Parathyroid adenoma (tissue), 2 donors: ENCODE measurements around the gene FZR1.

ENCODE experiments used
- H2AFZ ChIP-seq: fragments of 300-600 bp; sonication (generic); one replicate; pipeline ENCODE4 v1.7.0; 2017; ENCODE audit warnings: antibody characterized with exemption, mild to moderate bottlenecking
- H3K27ac ChIP-seq: fragments of 300-600 bp; sonication (generic); one replicate; pipeline ENCODE4 v1.7.0; 2017
- H3K27me3 ChIP-seq: fragments of 300-600 bp; sonication (generic); one replicate; pipeline ENCODE4 v1.7.0; 2017; ENCODE audit warnings: low read length; ENCODE audit not compliant: control insufficient read depth, insufficient read depth
- H3K36me3 ChIP-seq: fragments of 300-600 bp; sonication (generic); one replicate; pipeline ENCODE4 v1.7.0; 2017; ENCODE audit warnings: low read length; ENCODE audit not compliant: control insufficient read depth, insufficient read depth
- H3K4me1 ChIP-seq: fragments of 300-600 bp; sonication (generic); one replicate; pipeline ENCODE4 v1.7.0; 2017; ENCODE audit warnings: control low read depth
- H3K4me2 ChIP-seq: fragments of 300-600 bp; sonication (generic); one replicate; pipeline ENCODE4 v1.7.0; 2017; ENCODE audit warnings: low read length
- H3K4me3 ChIP-seq: fragments of 300-600 bp; sonication (generic); one replicate; pipeline ENCODE4 v1.7.0; 2017; ENCODE audit warnings: low read depth, low read length
- H3K79me2 ChIP-seq: fragments of 300-600 bp; sonication (generic); one replicate; pipeline ENCODE4 v1.7.0; 2017; ENCODE audit warnings: control low read depth
- H3K9ac ChIP-seq: fragments of 300-600 bp; sonication (generic); one replicate; pipeline ENCODE4 v1.7.0; 2017; ENCODE audit warnings: mild to moderate bottlenecking
- H3K9me3 ChIP-seq: fragments of 300-600 bp; sonication (generic); one replicate; pipeline ENCODE4 v1.7.0; 2017; ENCODE audit warnings: low read length; ENCODE audit not compliant: control insufficient read depth
- CTCF ChIP-seq: fragments of 300-600 bp; sonication (generic); IDR thresholded peaks from one replicate; pipeline ENCODE4 v1.7.0; 2017; ENCODE audit warnings: antibody characterized with exemption, mild to moderate bottlenecking
- donor health status: primary hyperparathyroidism.

FZR1 gene

GRCh38 chr19:3520166-3521103, 14.3 kb downstream of the FZR1 start:
- no peak overlapping the region for H3K4me3 ChIP-seq
- no peak overlapping the region for H3K9ac ChIP-seq
- peaks cover 7% of the 10 kb centered on the region for H3K4me1 ChIP-seq
- H3K36me3 ChIP-seq: no peaks in the 10 kb centered on the region
- H2AFZ ChIP-seq: no peak overlapping the region
- no peak overlapping the region for H3K4me2 ChIP-seq
- H3K9me3 ChIP-seq: no peaks in the 10 kb centered on the region
- no peak for TF ChIP-seq CTCF
- peaks cover 61% of the 10 kb centered on the region for H3K79me2 ChIP-seq
- no peak overlapping the region for H3K27ac ChIP-seq
- no peaks in the 10 kb centered on the region for H3K27me3 ChIP-seq

DNA sequence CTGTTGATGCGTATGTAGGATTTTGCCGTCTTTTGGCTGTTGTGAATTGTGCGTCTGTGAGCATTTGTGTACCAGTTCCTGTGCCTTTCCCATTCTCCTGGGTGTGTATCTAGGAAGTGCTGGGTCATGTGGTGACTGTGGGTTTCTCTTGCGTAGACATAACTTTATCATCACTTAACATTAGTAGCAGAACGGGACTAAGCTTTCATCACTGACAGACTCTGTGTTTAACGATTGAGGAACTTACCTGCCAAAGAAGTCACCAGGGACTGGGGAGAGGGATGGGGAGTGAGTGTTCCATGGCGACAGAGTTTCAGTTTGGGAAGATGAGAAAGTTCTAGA, 15.0 kb downstream of the FZR1 start:
- Histone ChIP-seq H3K27ac (no peak overlapping the region), H3K27me3 (no peaks in the 10 kb centered on the region), H2AFZ (no peak overlapping the region), H3K79me2 (peaks cover 57% of the 10 kb centered on the region), H3K4me1 (peaks cover 7% of the 10 kb centered on the region), H3K36me3 (no peaks in the 10 kb centered on the region), H3K9ac (no peak overlapping the region), H3K4me2 (no peak overlapping the region), H3K9me3 (no peaks in the 10 kb centered on the region), H3K4me3 (no peak overlapping the region)
- no peak for TF ChIP-seq CTCF

- H3K4me3 ChIP-seq: no peak overlapping the region
- H3K27ac ChIP-seq: no peak overlapping the region
- no peak for TF ChIP-seq CTCF
- H3K36me3 ChIP-seq: no peaks in the 10 kb centered on the region
- peaks cover 4% of the 10 kb centered on the region for H3K4me1 ChIP-seq
- no peaks in the 10 kb centered on the region for H3K27me3 ChIP-seq
- H2AFZ ChIP-seq: no peak overlapping the region
- H3K9me3 ChIP-seq: no peaks in the 10 kb centered on the region
- H3K4me2 ChIP-seq: no peak overlapping the region
- H3K79me2 ChIP-seq: peaks cover 45% of the 10 kb centered on the region
- H3K9ac ChIP-seq: no peak overlapping the region
Measured at GRCh38 chr19:3522421-3523360, 16.6 kb downstream of the FZR1 start.

- no peak overlapping the region for H2AFZ ChIP-seq
- H3K9me3 ChIP-seq: no peaks in the 10 kb centered on the region
- no peak overlapping the region for H3K4me2 ChIP-seq
- H3K79me2 ChIP-seq: peaks cover 39% of the 10 kb centered on the region
- H3K36me3 ChIP-seq: no peaks in the 10 kb centered on the region
- no peak overlapping the region for H3K27ac ChIP-seq
- TF ChIP-seq CTCF: no peak
- no peak overlapping the region for H3K4me3 ChIP-seq
- no peak overlapping the region for H3K9ac ChIP-seq
- H3K4me1 ChIP-seq: peaks cover under 1% of the 10 kb centered on the region
- no peaks in the 10 kb centered on the region for H3K27me3 ChIP-seq
Measured at GRCh38 chr19:3523361-3524077, 17.4 kb downstream of the FZR1 start.
